HT1080 (cell line): ENCODE data around the gene PRKAR2B. TPM values are rescaled to one million over a fixed set of nuclear protein-coding genes. Genes with fewer than 3 reads are reported as not detected.
"Not testable (repeated sequence)": the region's sequence is repeated elsewhere in the genome, so short reads cannot be mapped to it uniquely, and the experiment has no call there.

Source experiments
- DNase-seq: peaks from one replicate; pipeline ENCODE4 v3.0.0-alpha.2; 2015; ENCODE audit warnings: low read depth
- total RNA-seq: library from RNA; depleted of rRNA; stranded (reverse); fragments of >200 nt; shearing (Covaris generic); gene quantifications from 2 replicates; pipeline ENCODE4 v1.2.3, GENCODE V29; 2014

PRKAR2B gene
- total RNA-seq, 1 experiment from 2014 or later, result 14.7 TPM

DNA sequence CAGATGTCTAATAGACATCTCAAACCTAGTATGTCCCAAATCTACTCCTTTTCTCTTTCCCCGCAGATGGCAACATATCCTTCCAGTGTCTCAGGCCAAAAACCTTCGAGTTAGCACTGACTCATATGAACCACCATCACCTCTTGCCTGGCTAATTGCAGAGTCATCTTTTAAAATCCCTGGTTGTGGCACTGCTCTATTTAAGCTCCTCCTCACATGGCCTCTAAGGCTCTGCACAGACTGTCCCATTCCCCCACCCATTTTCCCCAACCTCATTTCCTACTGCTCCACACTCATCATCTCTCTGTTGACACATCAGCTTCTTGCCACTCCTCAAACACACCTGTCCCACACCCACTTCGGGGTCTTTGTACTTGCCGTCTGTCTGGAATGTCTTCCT is 107.5 kb downstream of the PRKAR2B start:
- peak; percentile 73 for DNase-seq

DNA sequence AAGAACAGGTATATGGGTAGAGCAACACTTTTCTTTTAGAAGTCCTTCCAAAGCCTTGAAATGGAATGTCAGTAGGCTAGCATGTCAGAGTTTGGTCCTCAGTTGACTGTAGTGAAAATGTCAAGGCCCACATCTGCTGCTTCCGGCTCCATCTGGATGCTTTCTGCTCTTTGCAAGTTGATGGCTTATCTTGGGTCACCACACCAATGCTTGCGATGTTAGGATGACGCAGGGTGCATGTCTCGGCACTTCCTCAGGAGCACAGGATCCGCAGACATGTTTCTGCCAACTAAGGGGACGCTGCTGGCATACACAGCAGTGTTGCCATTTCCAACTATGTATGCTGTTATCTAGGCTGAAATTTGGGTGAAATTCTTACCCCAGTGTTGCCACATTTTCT is 110.3 kb downstream of the PRKAR2B start:
- DNase-seq, result no peak

DNA sequence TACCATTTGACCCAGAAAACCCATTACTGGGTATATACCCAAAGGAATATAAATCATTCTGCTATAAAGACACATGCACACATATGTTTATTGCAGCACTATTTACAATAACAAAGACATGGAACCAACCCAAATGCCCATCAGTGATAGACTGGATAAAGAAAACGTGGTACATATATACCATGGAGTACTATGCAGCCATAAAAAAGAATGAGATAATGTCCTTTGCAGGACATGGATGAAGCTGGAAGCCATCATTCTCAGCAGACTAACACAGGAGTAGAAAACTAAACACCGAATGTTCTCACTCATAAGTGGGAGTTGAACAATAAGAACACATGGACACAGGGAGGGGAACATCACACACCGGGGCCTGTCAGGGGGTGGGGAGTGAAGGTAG is 111.2 kb downstream of the PRKAR2B start:
- not testable (repeated sequence) for DNase-seq

DNA sequence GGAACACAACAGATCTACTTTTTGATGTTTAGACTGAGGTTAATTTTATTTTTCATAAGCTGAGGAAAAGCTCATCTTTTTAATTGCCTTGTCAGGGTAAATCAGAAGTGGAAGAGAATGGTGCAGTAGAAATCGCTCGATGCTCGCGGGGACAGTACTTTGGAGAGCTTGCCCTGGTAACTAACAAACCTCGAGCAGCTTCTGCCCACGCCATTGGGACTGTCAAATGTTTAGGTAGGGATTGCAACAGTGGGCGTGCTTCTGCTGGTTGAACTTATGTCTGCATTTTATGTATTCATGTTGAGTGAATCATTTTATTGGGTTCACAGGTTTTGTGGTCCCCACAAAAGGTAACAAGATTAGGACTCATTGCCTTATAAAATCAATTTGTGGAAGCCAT is 112.6 kb downstream of the PRKAR2B start:
- no peak for DNase-seq

DNA sequence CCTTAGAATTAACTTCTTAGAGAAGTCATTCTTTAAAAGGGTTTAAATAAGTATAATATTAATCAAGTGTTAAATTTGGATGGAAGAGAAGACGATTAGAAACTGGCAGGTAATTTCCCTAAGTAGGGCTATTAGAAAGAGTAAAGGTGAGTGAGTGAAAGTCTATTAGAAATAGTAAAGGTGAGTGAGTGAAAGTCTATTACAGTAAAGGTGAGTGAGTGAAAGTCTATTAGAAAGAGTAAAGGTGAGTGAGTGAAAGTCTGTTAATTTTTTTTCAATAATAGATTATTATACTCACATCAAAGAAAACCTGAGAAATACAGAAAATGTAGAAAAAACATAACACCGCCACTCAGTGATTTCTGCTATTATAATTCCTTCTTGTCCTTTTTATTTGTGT is 113.5 kb downstream of the PRKAR2B start:
- no peak for DNase-seq

DNA sequence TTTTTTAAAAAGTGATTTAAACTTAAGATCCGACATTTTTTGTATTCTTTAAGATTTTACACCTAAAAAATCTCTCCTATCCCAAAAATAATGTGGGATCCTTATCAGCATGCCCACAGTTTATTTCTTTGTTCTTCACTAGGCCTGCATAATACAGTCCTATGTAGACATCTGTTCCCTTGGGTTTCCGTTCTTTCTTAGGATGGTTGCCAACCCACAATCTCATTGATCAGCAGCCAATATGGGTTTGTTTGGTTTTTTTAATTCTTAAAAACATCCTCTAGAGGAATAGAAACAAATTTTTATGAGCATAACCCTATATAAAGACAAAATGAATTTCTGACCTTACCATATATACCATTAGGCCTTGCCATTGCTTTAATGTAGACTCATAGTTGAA is 115.9 kb downstream of the PRKAR2B start:
- DNase-seq, result no peak

DNA sequence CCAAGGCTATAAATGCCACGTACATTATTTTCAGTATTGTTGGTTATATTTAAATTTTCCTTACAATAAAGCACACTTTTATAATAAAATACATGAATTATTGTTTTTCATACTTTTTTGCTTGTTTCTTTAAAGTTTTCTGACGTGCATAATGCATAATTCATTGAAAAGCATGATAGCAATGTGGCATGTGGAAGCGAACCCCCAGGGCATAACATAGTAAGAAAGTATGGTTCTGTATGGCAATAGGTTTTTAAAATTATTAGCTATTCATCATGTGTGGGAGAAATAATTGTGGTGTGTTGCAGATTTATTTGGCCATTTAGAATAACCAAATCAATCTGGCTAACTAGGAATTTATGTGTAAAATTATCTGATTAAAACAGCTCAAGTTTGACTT is 116.9 kb downstream of the PRKAR2B start:
- no peak for DNase-seq

DNA sequence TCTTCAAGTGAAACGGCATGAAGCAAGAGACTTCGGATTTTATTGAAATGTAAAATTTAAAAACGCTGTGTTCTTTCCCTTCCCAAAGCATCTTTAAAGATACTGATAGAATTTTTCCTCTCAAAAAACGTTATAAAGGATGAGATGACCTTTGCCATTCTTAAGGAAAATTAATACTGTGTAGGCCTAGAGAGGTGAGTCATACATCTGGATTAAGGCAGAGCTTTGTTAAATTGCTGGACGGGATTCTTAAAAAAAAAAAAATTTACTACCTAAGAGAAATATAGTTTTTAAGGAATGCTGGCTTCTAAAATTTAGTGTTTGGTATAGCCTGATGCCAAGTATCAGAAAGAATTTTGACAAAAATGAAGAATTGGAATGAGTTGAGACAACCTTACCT is 118.0 kb downstream of the PRKAR2B start:
- no peak for DNase-seq

DNA sequence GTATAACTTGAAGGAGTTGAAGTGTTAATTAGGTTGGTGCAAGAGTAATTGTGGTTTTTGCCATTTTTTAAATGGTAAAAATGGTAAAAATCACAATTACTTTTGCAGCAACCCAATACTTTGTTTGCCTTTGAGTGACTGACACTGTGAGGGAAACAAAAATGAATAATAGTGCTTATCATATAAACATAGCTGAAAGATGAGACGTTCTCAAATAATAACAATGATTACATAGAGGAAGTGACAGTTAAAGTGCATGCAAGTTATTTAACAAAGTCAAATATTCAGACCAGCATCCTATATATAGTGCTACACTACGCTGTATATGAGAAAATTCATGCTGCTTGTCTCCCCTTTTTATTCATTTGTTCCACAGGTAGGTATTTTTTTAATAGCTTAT is 119.6 kb downstream of the PRKAR2B start:
- no peak for DNase-seq

DNA sequence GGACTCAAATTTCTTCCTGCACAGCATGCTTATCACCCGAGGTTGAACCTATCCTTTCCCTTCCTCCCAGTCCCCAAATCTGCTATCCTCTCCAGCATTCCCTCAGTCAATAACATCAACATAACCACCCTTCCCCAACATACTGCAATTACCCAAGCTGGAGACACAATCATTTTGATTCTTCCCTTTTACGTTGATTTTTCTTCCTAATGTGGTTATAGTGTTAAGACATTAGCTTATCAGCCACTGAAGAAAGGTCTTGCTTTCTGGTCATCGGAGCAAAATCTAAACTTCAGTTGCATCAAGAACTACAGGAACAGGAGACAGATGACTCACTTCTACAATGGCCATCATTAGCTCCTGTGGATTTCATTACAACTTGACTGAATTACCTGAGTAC is 120.8 kb downstream of the PRKAR2B start:
- no peak for DNase-seq

DNA sequence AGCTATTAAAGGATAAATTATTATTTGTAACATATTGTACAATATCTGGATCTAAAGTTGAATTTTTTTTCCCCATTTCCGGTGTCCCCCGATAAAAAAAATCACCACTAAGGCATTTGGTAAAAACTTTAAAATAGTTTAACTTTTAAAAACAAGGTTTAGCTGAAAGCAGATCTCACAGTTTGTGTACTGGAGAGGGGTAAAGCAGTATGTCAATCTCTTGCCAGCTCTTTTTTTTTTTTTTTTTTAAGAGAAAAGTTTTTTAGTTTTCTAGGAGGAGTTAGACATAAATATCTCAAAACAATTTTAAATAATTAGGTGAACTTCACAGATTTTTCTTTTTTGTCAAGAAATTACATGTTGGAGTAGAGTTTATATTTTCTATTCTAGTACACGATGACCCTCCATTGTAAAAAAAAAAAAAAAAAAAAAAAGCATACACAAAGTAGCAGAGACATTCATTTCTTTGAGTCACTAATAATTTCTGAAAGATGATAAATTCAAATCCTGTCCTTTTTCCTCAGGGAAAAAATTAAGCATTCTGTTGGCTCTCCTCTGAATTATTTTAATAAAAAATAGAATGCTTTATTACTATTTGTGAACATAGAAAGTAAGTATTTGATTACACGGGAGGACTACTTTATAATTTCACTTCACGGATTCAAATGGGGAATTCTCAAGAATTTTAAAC is 122.4 kb downstream of the PRKAR2B start:
- DNase-seq, result no peak

DNA sequence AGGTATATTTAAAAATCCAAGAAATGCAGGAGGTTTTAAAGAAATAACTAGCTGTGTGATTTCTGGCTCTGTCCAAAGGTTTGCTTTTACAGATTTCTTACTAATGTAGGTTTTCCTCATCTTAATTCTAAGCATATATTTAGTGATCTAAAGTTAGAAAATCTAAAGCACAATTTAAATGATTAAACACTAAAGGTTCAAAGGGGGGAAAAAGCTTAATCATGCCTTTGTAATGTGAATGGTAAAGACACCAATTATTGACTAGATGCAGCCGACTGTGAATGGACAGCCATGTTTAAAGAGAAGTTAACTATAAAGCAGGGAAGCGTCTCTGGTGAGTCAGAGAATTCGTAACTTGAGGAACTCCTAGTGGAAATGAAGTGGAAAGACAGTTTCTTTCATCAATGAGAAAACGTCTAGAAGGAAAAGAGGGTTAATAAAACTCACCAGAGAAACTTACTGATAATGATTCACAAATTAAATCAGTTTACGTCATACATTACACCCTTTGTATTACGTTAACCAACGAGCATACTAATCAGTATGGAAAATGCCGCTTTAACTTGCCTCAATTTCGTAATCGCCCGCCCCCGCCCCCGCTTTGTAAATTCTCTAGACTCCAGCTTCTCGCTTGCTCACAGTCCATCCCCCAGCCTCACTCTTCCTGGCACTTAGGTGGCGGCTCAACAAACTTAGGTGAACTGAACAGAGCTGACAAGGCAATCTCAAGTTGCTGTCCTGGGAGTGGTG is 123.2 kb downstream of the PRKAR2B start:
- peak; percentile 71 for DNase-seq

DNA sequence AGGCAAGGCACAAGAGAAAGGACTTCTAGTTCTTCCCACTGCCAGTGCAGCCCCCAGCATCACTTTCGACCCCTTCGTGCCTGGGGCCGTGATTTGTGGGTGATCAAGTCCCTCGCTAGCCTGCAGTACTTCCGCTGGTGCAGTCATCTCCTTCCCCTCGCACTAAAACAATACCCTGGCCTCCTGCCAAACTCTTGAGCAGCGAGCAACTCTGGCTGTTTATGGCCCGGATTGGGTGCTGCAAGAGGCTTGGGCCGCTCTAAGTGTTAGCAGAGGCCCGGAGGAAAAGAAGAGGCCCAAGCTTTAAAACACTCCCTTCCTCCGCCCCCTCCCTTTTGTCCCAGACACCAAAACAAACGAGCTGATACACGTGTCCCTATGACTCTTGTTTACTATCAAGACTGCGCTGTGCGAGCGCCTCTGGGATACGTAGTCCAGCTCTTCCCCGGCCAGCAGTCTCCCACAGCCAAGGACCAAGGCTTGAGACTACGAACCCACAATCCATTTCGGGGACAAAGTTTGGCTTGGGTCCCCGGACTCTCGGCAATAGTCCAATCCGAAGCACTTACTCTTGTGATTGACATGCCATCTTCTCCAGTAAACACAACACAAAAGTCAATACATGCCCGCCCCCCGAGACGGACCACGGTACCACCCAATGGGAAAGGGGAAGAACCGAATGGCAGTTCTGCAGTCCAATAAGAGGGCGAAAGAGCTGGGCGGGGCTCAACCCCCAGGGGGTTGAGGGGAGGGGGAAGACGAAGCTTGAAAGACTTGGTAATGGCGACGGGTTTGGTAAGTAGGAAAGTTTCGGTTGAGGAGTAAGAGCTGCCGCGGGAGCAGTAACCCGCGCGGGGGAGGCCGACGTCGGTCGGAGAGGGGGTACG is 124.0 kb downstream of the PRKAR2B start, which contains the start of gene HBP1:
Gene HBP1 (plus strand): TSS at position 771 of the 887 bp plus-strand sequence. CDS start 10,891 bp downstream, outside the sequence.
- peak; percentile 100 for DNase-seq

DNA sequence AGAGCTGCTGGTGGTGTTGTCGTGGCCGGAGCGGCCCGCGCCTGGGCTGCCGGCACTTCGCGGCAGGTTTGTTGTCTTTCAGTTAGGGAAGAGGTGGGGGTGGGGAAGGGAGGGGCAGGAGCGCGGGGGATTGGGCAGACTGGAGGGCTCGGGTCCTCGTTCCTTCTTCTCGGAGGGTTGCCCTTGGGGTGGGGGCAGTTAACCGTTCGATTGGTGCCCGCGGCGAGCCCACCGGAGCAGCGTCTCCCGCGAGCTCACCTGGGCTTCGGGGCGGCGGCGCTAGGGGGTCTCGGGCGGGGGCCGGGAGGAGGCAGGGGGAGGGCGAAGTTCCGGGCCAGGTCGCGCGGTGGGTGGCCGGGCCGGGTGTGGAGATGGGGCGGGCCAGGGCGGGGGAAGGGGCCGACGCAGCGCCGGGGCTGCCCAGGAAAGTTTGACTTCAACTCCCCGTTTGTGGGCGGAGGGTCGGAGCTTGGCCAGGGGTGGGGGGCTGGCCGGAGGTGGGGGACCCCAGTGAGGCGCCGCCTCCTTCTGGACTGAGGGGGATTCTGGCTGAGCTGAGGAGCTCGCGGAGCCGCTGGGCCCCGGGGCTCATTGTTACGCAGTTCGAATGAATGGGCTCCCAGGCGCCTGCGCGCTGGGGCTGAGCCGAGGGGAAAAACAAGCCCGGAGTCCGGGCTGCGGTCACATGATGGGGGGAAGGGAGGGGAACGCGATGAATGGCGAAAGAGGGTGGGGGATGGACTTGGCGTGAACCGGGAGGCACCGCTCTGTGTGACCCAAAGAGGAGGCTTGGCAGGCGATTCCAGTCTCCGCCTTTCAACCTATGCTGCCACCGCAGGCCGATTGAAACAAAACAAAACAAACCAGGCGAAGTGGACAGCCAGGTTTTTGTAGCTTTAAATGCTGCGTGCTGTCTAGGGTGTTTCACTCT is 124.9 kb downstream of the PRKAR2B start:
- peak; percentile 94 for DNase-seq

DNA sequence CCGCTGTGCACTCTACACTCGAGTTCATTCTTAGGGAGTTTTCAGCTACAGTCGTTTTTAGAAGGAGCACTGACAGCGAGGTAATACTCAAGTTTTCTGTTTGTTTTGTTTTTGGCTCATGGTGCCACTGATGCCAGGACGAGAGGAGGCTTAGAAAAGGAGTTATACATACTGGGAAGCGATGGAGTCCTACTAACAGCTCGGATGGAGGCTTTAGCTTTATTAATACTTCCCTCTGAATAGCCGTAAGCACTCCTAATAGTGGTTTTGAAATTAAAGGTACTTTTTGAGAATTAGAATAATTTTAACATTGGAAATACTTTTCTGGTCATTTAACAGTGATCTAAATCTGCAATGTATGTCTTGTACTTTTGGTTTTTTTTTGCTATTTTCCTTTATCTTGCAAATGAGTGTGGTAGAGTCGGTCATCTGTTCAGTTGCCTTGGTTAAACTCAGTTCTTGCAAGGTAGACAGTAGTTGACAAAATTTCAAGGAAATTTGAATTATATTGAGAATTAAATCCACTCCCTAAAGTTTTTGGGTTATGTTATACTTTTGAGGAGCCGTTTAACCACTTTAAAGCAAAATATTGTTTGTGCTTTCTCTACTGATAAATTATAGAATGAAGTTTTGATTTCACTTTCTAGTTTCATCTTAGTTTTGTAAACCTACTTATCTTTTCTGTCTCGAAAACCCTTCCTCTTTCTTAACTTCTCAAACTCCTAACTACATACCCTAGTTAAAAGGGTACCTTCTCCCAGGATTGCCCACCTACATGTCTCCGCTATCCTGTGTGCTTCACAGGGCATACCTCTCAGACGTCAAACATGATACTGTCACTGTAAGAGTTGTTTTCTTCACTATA is 125.8 kb downstream of the PRKAR2B start:
- no peak for DNase-seq

DNA sequence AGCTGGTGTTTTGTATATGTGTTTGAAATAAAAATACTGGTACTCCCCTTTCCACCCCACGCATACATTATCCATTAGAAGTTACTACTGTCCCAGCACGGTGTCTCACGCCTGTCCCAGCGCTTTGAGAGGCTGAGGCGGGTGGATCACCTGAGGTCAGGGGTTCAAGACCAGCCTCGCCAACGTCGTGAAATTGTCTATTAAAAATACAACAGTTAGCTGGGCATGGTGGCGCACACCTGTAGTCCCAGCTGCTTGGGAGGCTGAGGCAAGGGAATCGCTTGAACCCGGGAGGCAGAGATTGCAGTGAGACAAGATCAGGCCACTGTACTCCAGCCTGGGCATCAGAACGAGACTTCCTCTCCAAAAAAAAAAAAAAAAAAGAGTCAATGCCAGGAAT is 127.0 kb downstream of the PRKAR2B start:
- DNase-seq, result no peak

DNA sequence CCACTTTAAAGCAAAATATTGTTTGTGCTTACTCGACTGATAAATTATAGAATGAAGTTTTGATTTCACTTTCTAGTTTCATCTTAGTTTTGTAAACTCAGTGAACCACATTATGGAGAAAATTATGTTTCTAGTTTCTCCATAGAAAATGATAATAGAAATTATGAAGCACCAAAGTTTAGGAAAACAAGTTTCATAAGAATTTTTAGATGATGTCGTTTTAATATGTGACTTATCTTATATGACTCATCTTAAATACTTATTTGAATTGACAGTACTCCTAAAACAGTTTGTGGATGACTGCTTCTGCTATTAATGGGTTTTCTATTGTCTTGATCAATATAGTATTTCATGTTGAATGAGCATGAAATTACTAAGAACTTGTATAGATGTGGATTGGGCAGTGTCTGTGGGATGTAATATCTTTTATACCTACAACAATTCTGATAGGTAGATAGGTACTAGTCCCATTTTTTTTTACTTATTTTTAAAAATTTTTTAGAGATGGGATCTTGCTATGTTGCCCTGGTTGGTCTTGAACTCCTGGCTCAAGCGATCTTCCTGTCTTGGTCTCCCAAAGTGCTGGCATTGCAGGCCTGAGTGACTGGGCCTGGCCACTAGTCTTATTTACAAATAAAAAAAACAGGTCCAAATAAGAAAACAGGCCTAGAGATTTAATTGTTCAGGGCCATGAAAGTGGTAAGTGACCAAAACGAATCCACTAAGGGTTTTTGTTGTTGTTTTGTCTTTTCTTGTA is 127.9 kb downstream of the PRKAR2B start:
- no peak for DNase-seq

DNA sequence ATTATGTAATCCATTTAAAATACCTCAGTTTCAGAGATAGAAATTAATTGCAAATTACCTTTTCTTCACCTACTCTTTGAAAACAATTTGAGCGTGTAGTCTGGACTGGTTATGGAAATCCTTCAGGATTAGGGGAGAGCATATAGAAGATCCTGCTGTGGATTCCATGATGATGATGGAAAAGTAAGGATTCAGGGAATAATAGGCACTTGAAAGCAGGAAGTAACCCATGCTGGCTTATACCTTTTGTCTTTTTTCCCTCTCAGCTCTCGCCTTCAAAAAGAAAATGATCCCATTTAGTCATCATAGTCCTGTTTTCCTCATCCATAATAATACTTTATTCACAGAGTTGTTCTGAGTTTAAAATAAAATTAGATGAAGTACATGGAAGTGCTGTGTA is 128.7 kb downstream of the PRKAR2B start:
- no peak for DNase-seq
